Measurements from ENCODE around the gene SEPTIN5. TPM values are rescaled to one million over a fixed set of nuclear protein-coding genes. Genes with fewer than 3 reads are reported as not detected.

The SEPTIN5 gene
- polyA plus RNA-seq, 1 experiment, result 38.8 TPM

- H3K4me3 ChIP-seq (ENCODE audit: low read depth, low read length), result peak overlapping the region; percentile 84
- no peaks in the 10 kb centered on the region for H3K27me3 ChIP-seq (ENCODE audit: control insufficient read depth, insufficient read depth, low read length)
- H3K36me3 ChIP-seq (ENCODE audit: control insufficient read depth, insufficient read depth, low read length), result peaks cover 17% of the 10 kb centered on the region
- TF ChIP-seq, protein P1, sequence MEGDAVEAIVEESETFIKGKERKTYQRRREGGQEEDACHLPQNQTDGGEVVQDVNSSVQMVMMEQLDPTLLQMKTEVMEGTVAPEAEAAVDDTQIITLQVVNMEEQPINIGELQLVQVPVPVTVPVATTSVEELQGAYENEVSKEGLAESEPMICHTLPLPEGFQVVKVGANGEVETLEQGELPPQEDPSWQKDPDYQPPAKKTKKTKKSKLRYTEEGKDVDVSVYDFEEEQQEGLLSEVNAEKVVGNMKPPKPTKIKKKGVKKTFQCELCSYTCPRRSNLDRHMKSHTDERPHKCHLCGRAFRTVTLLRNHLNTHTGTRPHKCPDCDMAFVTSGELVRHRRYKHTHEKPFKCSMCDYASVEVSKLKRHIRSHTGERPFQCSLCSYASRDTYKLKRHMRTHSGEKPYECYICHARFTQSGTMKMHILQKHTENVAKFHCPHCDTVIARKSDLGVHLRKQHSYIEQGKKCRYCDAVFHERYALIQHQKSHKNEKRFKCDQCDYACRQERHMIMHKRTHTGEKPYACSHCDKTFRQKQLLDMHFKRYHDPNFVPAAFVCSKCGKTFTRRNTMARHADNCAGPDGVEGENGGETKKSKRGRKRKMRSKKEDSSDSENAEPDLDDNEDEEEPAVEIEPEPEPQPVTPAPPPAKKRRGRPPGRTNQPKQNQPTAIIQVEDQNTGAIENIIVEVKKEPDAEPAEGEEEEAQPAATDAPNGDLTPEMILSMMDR (IDR thresholded peaks at IDR 0.05; ENCODE audit: insufficient read depth, low read depth, low read length), result no peak
- no peak for DNase-seq (ENCODE audit: low read depth)
- ChIA-PET CTCF (interaction anchor here (1.0 to 2.3 kb wide), 4 partner anchors 11 to 191 kb away, joined by 3 to 18 read pairs (median 6); no protein-coding TSS in a partner anchor), POLR2A (no interaction called here)
Observed at GRCh38 chr22:19719488-19720021, 5.3 kb downstream of the SEPTIN5 start.

DNA sequence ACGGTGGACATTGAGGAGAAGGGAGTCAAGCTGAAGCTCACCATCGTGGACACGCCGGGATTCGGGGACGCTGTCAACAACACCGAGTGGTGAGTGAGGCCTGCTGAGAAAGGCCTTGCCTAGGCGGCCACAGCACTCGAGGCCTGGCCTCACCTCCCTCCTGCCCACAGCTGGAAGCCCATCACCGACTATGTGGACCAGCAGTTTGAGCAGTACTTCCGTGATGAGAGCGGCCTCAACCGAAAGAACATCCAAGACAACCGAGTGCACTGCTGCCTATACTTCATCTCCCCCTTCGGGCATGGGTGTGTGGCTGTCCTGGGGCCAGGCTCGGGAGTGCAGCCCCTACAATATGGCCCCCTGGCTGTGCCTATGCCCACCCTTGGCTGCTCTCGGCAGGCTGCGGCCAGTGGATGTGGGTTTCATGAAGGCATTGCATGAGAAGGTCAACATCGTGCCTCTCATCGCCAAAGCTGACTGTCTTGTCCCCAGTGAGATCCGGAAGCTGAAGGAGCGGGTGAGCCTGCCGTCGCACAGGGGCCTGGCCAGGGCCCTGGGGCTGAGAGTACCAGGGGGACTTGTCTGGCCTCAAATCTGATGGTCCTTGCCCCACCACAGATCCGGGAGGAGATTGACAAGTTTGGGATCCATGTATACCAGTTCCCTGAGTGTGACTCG, 6.0 kb downstream of the SEPTIN5 start:
- peaks cover 17% of the 10 kb centered on the region for H3K36me3 ChIP-seq (ENCODE audit: control insufficient read depth, insufficient read depth, low read length)
- ChIA-PET POLR2A (no interaction called here), CTCF (interaction anchor here (1.0 to 2.3 kb wide), 4 partner anchors 10 to 90 kb away, joined by 3 to 18 read pairs (median 6); no protein-coding TSS in a partner anchor)
- H3K27me3 ChIP-seq (ENCODE audit: control insufficient read depth, insufficient read depth, low read length), result no peaks in the 10 kb centered on the region
- no peak for DNase-seq (ENCODE audit: low read depth)
- TF ChIP-seq, protein P1 (IDR thresholded peaks at IDR 0.05; ENCODE audit: insufficient read depth, low read depth, low read length), result no peak
- no peak overlapping the region for H3K4me3 ChIP-seq (ENCODE audit: low read depth, low read length)

GRCh38 chr22:19720999-19721329, 6.7 kb downstream of the SEPTIN5 start:
- DNase-seq (ENCODE audit: low read depth), result no peak
- ChIA-PET POLR2A (no interaction called here), CTCF (interaction anchor here (1.0 to 2.3 kb wide), 3 partner anchors 10 to 91 kb away, joined by 4 to 18 read pairs (median 7); no protein-coding TSS in a partner anchor)
- Histone ChIP-seq H3K4me3 (ENCODE audit: low read depth, low read length) (no peak overlapping the region), H3K27me3 (ENCODE audit: control insufficient read depth, insufficient read depth, low read length) (no peaks in the 10 kb centered on the region), H3K36me3 (ENCODE audit: control insufficient read depth, insufficient read depth, low read length) (peaks cover 17% of the 10 kb centered on the region)
- TF ChIP-seq, protein P1 (IDR thresholded peaks at IDR 0.05; ENCODE audit: insufficient read depth, low read depth, low read length), result no peak

DNA sequence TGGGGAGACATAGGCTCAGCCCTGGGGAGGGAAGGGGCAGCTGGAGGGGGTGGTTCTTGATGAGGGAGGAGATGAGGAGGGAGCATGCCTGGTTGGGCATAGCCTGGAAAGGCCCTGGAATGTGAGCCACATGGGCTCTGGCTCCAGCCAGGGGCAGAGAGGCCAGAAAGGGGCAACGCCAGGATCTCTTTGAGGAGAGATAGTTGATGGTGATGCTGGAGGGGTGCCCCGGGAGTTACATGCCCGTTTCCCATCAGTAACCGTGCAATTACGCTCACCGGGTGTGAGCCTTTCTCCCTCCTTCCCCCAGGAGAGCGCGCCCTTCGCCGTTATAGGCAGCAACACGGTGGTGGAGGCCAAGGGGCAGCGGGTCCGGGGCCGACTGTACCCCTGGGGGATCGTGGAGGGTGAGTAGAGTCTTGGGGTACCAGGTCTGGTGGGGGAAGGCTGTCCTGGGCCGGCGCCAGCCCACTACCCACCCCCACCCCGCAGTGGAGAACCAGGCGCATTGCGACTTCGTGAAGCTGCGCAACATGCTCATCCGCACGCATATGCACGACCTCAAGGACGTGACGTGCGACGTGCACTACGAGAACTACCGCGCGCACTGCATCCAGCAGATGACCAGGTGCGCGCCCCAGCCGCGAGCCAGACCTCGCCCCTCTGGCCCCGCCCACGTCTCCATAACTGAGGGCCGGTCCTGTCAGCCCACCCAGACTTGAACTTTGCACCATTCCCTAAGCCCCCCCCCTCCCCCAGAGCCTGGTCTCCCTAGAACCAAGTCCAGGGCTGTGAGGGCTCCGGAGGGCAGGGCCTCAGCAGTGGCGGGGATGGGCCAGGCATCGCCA, 7.3 kb downstream of the SEPTIN5 start:
- Histone ChIP-seq H3K4me3 (ENCODE audit: low read depth, low read length) (no peak overlapping the region), H3K36me3 (ENCODE audit: control insufficient read depth, insufficient read depth, low read length) (peaks cover 17% of the 10 kb centered on the region), H3K27me3 (ENCODE audit: control insufficient read depth, insufficient read depth, low read length) (no peaks in the 10 kb centered on the region)
- TF ChIP-seq, protein P1 (IDR thresholded peaks at IDR 0.05; ENCODE audit: insufficient read depth, low read depth, low read length), result no peak
- ChIA-PET CTCF (interaction anchor here (1.0 to 2.3 kb wide), 3 partner anchors 9 to 92 kb away, joined by 4 to 18 read pairs (median 7); no protein-coding TSS in a partner anchor), POLR2A (no interaction called here)
- DNase-seq (ENCODE audit: low read depth), result no peak

All from BJ (cell line).